Neural progenitor cell (in vitro differentiated cells): ENCODE data around the gene DLG2.

Source experiments
- EZH2 ChIP-seq: fragments of 200-600 bp; sonication (generic); IDR thresholded peaks from 2 replicates; pipeline ENCODE4 v1.6.1; 2017; ENCODE audit warnings: antibody characterized with exemption, mild to moderate bottlenecking, moderate library complexity
- EZH2phosphoT487 ChIP-seq: fragments of 200-600 bp; sonication (generic); IDR thresholded peaks from 2 replicates; pipeline ENCODE4 v1.6.1; 2017; ENCODE audit warnings: antibody characterized with exemption
- TF ChIP-seq, protein P1 (sequence below): fragments of 200-600 bp; sonication (generic); IDR thresholded peaks from 2 replicates; pipeline ENCODE4 v1.5.1; 2017; ENCODE audit warnings: antibody characterized with exemption, mild to moderate bottlenecking

- TF ChIP-seq, protein P1, sequence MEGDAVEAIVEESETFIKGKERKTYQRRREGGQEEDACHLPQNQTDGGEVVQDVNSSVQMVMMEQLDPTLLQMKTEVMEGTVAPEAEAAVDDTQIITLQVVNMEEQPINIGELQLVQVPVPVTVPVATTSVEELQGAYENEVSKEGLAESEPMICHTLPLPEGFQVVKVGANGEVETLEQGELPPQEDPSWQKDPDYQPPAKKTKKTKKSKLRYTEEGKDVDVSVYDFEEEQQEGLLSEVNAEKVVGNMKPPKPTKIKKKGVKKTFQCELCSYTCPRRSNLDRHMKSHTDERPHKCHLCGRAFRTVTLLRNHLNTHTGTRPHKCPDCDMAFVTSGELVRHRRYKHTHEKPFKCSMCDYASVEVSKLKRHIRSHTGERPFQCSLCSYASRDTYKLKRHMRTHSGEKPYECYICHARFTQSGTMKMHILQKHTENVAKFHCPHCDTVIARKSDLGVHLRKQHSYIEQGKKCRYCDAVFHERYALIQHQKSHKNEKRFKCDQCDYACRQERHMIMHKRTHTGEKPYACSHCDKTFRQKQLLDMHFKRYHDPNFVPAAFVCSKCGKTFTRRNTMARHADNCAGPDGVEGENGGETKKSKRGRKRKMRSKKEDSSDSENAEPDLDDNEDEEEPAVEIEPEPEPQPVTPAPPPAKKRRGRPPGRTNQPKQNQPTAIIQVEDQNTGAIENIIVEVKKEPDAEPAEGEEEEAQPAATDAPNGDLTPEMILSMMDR: no peak
- TF ChIP-seq EZH2phosphoT487 (no peak), EZH2 (no peak)
These were observed 499.8 kb downstream of the DLG2 start for GRCh38 chr11:85127349-85127748.
